Naive thymus-derived CD4-positive, alpha-beta T cell (primary cell): ENCODE data around the gene SORCS2. TPM values are rescaled to one million over a fixed set of nuclear protein-coding genes. Genes with fewer than 3 reads are reported as not detected.

Experiments
- ATAC-seq: fragments of 150-1000 bp; cut with Tn5 transposase; 2 replicates; pipeline ENCODE4 v1.10.0; 2021; ENCODE audit warnings: mild to moderate bottlenecking, moderate library complexity
- CTCF ChIA-PET: fragments of 350-600 bp; sonication (Branson Sonifier 250); formaldehyde crosslinking; loops from one replicate; lab custom pipeline; 2021; ENCODE audit warnings: antibody characterized with exemption; lab: Charles Lee
- POLR2A ChIA-PET: fragments of 350-600 bp; sonication (Branson Sonifier 250); formaldehyde crosslinking; loops from one replicate; lab custom pipeline; 2021; ENCODE audit warnings: antibody characterized with exemption, inconsistent platforms; lab: Charles Lee
- DNase-seq, 9 donors: peaks; one replicate each; pipeline versions ENCODE4 v3.0.0 to v3.0.0-alpha.2; 2020 to 2022; ENCODE audit warnings: mixed read lengths in 1 of 9
- H3K27ac ChIP-seq: one replicate; pipeline ENCODE4 v1.7.0; 2013; ENCODE audit warnings: mild to moderate bottlenecking, low read depth, low read length, moderate library complexity
- H3K27me3 ChIP-seq, 2 donors: one replicate each; pipeline ENCODE4 v1.7.0; 2013; ENCODE audit warnings: low read length in 2 of 2, mild to moderate bottlenecking in 2 of 2, moderate library complexity in 2 of 2; ENCODE audit not compliant: control insufficient read depth in 2 of 2, insufficient read depth in 2 of 2
- H3K36me3 ChIP-seq, 3 experiments: 1 replicate in 2 of 3; 2 replicates in 1 of 3; pipeline ENCODE4 v1.7.0; 2013; ENCODE audit warnings: low read length in 3 of 3, mild to moderate bottlenecking in 3 of 3, moderate library complexity in 1 of 3; ENCODE audit not compliant: insufficient read depth in 3 of 3, control insufficient read depth in 2 of 3
- H3K4me1 ChIP-seq, 2 donors: one replicate each; pipeline ENCODE4 v1.7.0; 2013; ENCODE audit warnings: low read length in 2 of 2, mild to moderate bottlenecking in 2 of 2, moderate library complexity in 1 of 2; ENCODE audit not compliant: control insufficient read depth in 2 of 2, insufficient read depth in 2 of 2
- H3K4me3 ChIP-seq: 2 replicates; pipeline ENCODE4 v1.7.0; 2013; ENCODE audit warnings: mild to moderate bottlenecking, low read length
- H3K9me3 ChIP-seq, 3 experiments: 1 replicate in 2 of 3; 2 replicates in 1 of 3; pipeline ENCODE4 v1.7.0; 2013; ENCODE audit warnings: low read length in 3 of 3; ENCODE audit not compliant: control insufficient read depth in 2 of 3
- H3K27ac Mint-ChIP-seq, 9 donors: one replicate each; pipeline ENCODE4 v1.8.0; 2020 to 2022; ENCODE audit warnings: mixed read lengths in 9 of 9, mild to moderate bottlenecking in 8 of 9, moderate library complexity in 5 of 9, inconsistent platforms in 2 of 9
- H3K27me3 Mint-ChIP-seq, 5 donors: one replicate each; pipeline ENCODE4 v1.8.0; 2021 to 2022; ENCODE audit warnings: mixed read lengths in 5 of 5, mild to moderate bottlenecking in 1 of 5
- H3K36me3 Mint-ChIP-seq, 5 donors: one replicate each; pipeline ENCODE4 v1.8.0; 2020 to 2022; ENCODE audit warnings: mixed read lengths in 5 of 5, mild to moderate bottlenecking in 3 of 5, inconsistent platforms in 1 of 5
- H3K4me1 Mint-ChIP-seq, 7 donors: one replicate each; pipeline ENCODE4 v1.8.0; 2020 to 2022; ENCODE audit warnings: mixed read lengths in 7 of 7, mild to moderate bottlenecking in 3 of 7, inconsistent platforms in 1 of 7
- H3K4me3 Mint-ChIP-seq, 10 donors: one replicate each; pipeline ENCODE4 v1.8.0; 2020 to 2022; ENCODE audit warnings: mild to moderate bottlenecking in 10 of 10, mixed read lengths in 10 of 10, moderate library complexity in 6 of 10, inconsistent platforms in 2 of 10
- H3K9me3 Mint-ChIP-seq, 11 donors: one replicate each; pipeline ENCODE4 v1.8.0; 2020 to 2022; ENCODE audit warnings: mixed read lengths in 11 of 11, mild to moderate bottlenecking in 4 of 11, inconsistent platforms in 1 of 11, moderate library complexity in 1 of 11
- intact Hi-C, 2 donors: fragments of 100-400 bp; cut with micrococcal nuclease; formaldehyde crosslinking; loops; one replicate each; pipeline ENCODE4 v1.15.1; 2023
- polyA plus RNA-seq, 2 donors: library from polyadenylated mRNA; unstranded; fragments of 300-500 nt; fragmentation: Illumina TruSeq; gene quantifications; one replicate each; pipeline ENCODE4 v1.2.3, GENCODE V29; 2021
- total RNA-seq, 6 experiments: library from RNA in 5 of 6; stranded (reverse) in 5 of 6; gene quantifications; 1 replicate in 5 of 6; 2 replicates in 1 of 6; pipeline ENCODE4 v1.2.3 and lab custom pipeline; 2021 to 2026

The SORCS2 gene
- total and polyA plus RNA-seq, 7 experiments from 2014 or later = 0.10 TPM; not detected in 6

GRCh38 chr4:7625071-7625470 is 432.7 kb downstream of the SORCS2 start:
- ATAC-seq = no peak
- intact Hi-C loops = no loop called here
- H3K9me3 Mint-ChIP-seq = peaks cover 0 to 2% (median 0%) of the 10 kb centered on the region in 11 donors
- peaks cover 0 to 4% (median 0%) of the 10 kb centered on the region in 5 donors for H3K36me3 Mint-ChIP-seq
- Histone ChIP-seq H3K9me3 (no peaks in the 10 kb centered on the region), H3K36me3 (no peaks in the 10 kb centered on the region), H3K4me1 (no peaks in the 10 kb centered on the region), H3K27me3 (no peaks in the 10 kb centered on the region), H3K4me3 (no peak overlapping the region), H3K27ac (no peak overlapping the region)
- CTCF ChIA-PET = no interaction called here
- H3K4me1 Mint-ChIP-seq = no peaks in the 10 kb centered on the region
- H3K27ac Mint-ChIP-seq = no peak overlapping the region
- POLR2A ChIA-PET = no interaction called here
- H3K27me3 Mint-ChIP-seq = peaks cover 5 to 20% (median 13%) of the 10 kb centered on the region in 5 donors
- no peak overlapping the region for H3K4me3 Mint-ChIP-seq
- no peak for DNase-seq

- POLR2A ChIA-PET = no interaction called here
- Mint-ChIP-seq H3K9me3 (peaks cover 0 to 2% (median 0%) of the 10 kb centered on the region in 11 donors), H3K27me3 (peaks cover 5 to 31% (median 12%) of the 10 kb centered on the region in 5 donors)
Measured at GRCh38 chr4:7626531-7626930, 434.2 kb downstream of the SORCS2 start.

DNA sequence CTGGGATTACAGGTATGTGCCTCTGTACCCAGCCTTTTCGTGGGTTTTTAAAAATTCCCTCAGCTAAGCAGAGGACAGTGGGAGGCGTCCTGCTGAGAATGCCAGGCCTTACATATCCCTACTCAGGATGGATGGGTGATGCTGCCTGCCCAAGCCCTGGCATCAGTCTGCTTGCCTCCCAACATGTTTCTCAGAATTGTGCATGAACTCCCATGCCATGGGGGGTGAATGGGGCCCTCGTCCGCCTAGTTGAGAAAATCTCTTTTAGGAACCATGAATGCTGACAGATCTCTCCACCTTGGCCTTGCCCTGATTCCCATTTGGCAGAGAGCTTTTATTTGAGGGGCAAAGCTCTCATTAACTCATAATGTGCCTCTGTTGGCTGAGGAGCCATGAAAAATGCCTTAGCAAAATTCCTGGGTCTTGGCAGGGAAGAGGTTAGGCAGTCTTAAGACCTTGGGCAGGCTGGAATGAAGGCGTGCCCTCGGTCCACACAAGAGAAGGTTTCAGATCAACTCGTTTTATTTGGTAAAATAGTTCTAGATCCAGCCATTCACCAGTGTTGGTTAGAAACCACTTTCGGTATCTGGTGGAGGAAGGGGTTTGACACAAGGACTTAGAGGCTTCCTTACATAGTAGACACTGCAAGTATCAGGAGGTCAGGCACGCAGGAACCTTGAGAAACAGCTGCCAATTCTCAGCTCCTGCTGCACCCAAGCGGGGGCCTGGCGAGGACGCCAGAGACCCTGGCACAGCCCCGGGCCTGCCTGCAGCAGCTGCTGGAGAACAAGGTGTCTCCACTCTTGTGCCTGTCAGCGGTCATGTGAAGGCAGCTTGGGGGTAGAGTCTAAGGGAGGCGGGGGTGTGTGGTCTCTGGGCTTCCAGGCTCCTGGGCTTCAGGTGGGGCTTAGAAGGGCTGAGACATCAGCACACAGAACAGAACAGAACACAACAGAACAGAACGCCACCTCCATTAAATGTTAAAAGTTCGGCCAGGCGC is 435.2 kb downstream of the SORCS2 start:
- ATAC-seq (no peak), DNase-seq (no peak)
- Mint-ChIP-seq H3K27ac (no peak overlapping the region), H3K27me3 (peaks cover 5 to 40% (median 14%) of the 10 kb centered on the region in 5 donors), H3K4me1 (peaks cover 0 to 2% (median 0%) of the 10 kb centered on the region in 7 donors), H3K9me3 (peaks cover 0 to 2% (median 0%) of the 10 kb centered on the region in 11 donors), H3K36me3 (peaks cover 0 to 4% (median 0%) of the 10 kb centered on the region in 5 donors), H3K4me3 (no peak overlapping the region)
- POLR2A ChIA-PET = no interaction called here
- Histone ChIP-seq H3K4me3 (no peak overlapping the region), H3K4me1 (no peaks in the 10 kb centered on the region), H3K27me3 (no peaks in the 10 kb centered on the region), H3K9me3 (no peaks in the 10 kb centered on the region), H3K27ac (no peak overlapping the region), H3K36me3 (no peaks in the 10 kb centered on the region)
- intact Hi-C loops = no loop called here
- CTCF ChIA-PET = no interaction called here

More at GRCh38 chr4:7626531-7626930, 434.2 kb downstream of the SORCS2 start:
- H3K4me3 ChIP-seq = no peak overlapping the region
- H3K36me3 Mint-ChIP-seq = peaks cover 0 to 4% (median 0%) of the 10 kb centered on the region in 5 donors
- intact Hi-C loops = no loop called here
- H3K4me1 ChIP-seq = no peaks in the 10 kb centered on the region
- H3K4me1 Mint-ChIP-seq = peaks cover 0 to 2% (median 0%) of the 10 kb centered on the region in 7 donors
- H3K36me3 ChIP-seq = no peaks in the 10 kb centered on the region
- H3K27me3 ChIP-seq = no peaks in the 10 kb centered on the region
- no peak overlapping the region for H3K27ac Mint-ChIP-seq
- CTCF ChIA-PET = no interaction called here
- no peak overlapping the region for H3K4me3 Mint-ChIP-seq
- H3K27ac ChIP-seq = no peak overlapping the region
- ATAC-seq (no peak), DNase-seq (no peak)
- no peaks in the 10 kb centered on the region for H3K9me3 ChIP-seq

- H3K27me3 Mint-ChIP-seq = peaks cover 7 to 41% (median 14%) of the 10 kb centered on the region in 5 donors
- H3K4me3 Mint-ChIP-seq = no peak overlapping the region
- POLR2A ChIA-PET = no interaction called here
- CTCF ChIA-PET = no interaction called here
- peak overlapping the region in 1 of 9 donors; percentile 17 for H3K27ac Mint-ChIP-seq
- peaks cover 0 to 2% (median 0%) of the 10 kb centered on the region in 11 donors for H3K9me3 Mint-ChIP-seq
- intact Hi-C loops = no loop called here
- H3K36me3 ChIP-seq = no peaks in the 10 kb centered on the region
- H3K36me3 Mint-ChIP-seq = peaks cover 0 to 4% (median 0%) of the 10 kb centered on the region in 5 donors
- H3K9me3 ChIP-seq = no peaks in the 10 kb centered on the region
- no peak overlapping the region for H3K4me3 ChIP-seq
- ATAC-seq (no peak), DNase-seq (no peak)
- no peaks in the 10 kb centered on the region for H3K27me3 ChIP-seq
- H3K4me1 Mint-ChIP-seq = peaks cover 0 to 2% (median 0%) of the 10 kb centered on the region in 7 donors
- H3K27ac ChIP-seq = no peak overlapping the region
- no peaks in the 10 kb centered on the region for H3K4me1 ChIP-seq
Measured at GRCh38 chr4:7628432-7628831, 436.1 kb downstream of the SORCS2 start.

GRCh38 chr4:7629501-7630254 is 437.3 kb downstream of the SORCS2 start:
- Mint-ChIP-seq H3K4me3 (no peak overlapping the region), H3K9me3 (peaks cover 0 to 2% (median 0%) of the 10 kb centered on the region in 11 donors), H3K4me1 (peaks cover 0 to 4% (median 0%) of the 10 kb centered on the region in 7 donors), H3K27me3 (peaks cover 5 to 36% (median 10%) of the 10 kb centered on the region in 5 donors), H3K27ac (no peak overlapping the region), H3K36me3 (peaks cover 0 to 4% (median 0%) of the 10 kb centered on the region in 5 donors)
- Histone ChIP-seq H3K4me3 (no peak overlapping the region), H3K36me3 (no peaks in the 10 kb centered on the region), H3K4me1 (no peaks in the 10 kb centered on the region), H3K27ac (no peak overlapping the region), H3K9me3 (no peaks in the 10 kb centered on the region), H3K27me3 (no peaks in the 10 kb centered on the region)
- intact Hi-C loops = no loop called here
- DNase-seq (no peak), ATAC-seq (no peak)
- CTCF ChIA-PET = no interaction called here
- POLR2A ChIA-PET = no interaction called here

GRCh38 chr4:7630568-7631287 is 438.4 kb downstream of the SORCS2 start:
- no peaks in the 10 kb centered on the region for H3K27me3 ChIP-seq
- no peak overlapping the region for H3K4me3 ChIP-seq
- CTCF ChIA-PET = no interaction called here
- Mint-ChIP-seq H3K4me1 (peaks cover 0 to 13% (median 0%) of the 10 kb centered on the region in 7 donors), H3K4me3 (no peak overlapping the region), H3K36me3 (peaks cover 0 to 4% (median 0%) of the 10 kb centered on the region in 5 donors), H3K27ac (no peak overlapping the region), H3K27me3 (peaks cover 3 to 28% (median 14%) of the 10 kb centered on the region in 5 donors), H3K9me3 (peaks cover 0 to 2% (median 0%) of the 10 kb centered on the region in 11 donors)
- no peak for DNase-seq
- no peaks in the 10 kb centered on the region for H3K4me1 ChIP-seq
- H3K9me3 ChIP-seq = no peaks in the 10 kb centered on the region
- intact Hi-C loops = no loop called here
- no peaks in the 10 kb centered on the region for H3K36me3 ChIP-seq
- H3K27ac ChIP-seq = no peak overlapping the region
- POLR2A ChIA-PET = no interaction called here
- ATAC-seq = peak; percentile 20
